ENCODE measurements around the gene NSUN2. TPM values are rescaled to one million over a fixed set of nuclear protein-coding genes. Genes with fewer than 3 reads are reported as not detected.

Gene NSUN2
- total and polyA plus RNA-seq, 10 donors, result 42.4 to 77.8 (median 56.9) TPM

DNA sequence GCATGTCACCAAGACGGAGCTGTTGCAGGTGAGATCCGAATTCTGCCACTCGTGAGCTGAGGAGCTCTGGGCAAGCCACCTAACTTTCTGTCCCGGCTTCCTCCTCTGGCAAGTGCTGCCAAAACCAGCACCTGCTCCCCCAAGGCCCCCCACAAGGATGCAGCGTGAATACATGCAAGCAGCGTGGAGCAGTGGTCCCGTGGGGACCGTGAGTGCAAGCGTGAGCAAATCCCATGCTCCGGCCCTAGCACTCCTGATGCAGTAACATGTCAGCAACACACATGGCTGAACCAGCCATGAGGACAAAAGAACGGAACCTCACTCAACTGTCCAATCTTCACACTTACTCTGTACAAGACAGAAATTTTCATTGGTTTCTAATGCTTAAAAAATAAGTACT is 31.0 kb downstream of the NSUN2 start:
- Histone ChIP-seq H3K36me3 (peaks cover 6 to 100% (median 98%) of the 10 kb centered on the region in 6 donors), H3K27ac (no peak overlapping the region), H3K27me3 (replicated peaks in 1 of 7) (no peaks in the 10 kb centered on the region), H3K9me3 (no peaks in the 10 kb centered on the region), H3K4me3 (no peak overlapping the region), H3K4me1 (no peaks in the 10 kb centered on the region)
- intact Hi-C loops (cut with DNase I; ENCODE audit: low total_unique reads), result no loop called here
- WGBS, 5 donors, result 95 to 96% (median 96%) methylated on average over 11 of the region's 11 CpGs
- no peak for DNase-seq
- TF ChIP-seq CTCF (IDR thresholded peaks at IDR 0.05 in 8 of 11, conservative IDR thresholded peaks at IDR 0.05 in 3 of 11), result no peak
- peak in 1 of 3 donors; percentile 31 for TF ChIP-seq POLR2AphosphoS5 (IDR thresholded peaks at IDR 0.05)

DNA sequence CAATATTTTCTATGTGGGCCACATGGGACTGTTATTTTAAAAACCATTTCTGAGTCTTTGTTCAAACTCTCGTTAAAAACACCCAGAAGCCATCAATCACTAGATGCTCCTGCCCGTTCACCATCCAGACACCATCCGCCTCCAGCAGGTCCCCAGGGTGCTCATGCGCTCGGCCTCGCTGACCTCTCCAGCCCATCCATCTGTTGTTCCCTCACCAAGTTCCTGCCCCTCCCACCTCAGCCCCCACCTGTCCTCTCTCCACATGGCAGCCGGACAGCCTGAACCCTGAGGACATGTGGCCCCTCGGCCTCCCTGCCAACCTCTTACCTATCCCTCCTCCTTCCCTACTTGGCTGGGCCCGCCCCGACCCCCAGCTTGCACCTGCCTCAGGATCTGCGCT is 31.6 kb downstream of the NSUN2 start:
- WGBS, 5 donors, result 93 to 99% (median 93%) methylated on average over 11 of the region's 11 CpGs
- peaks cover 6 to 100% (median 98%) of the 10 kb centered on the region in 6 donors for H3K36me3 ChIP-seq
- peak in 1 of 3 donors; percentile 32 for TF ChIP-seq POLR2AphosphoS5 (IDR thresholded peaks at IDR 0.05)
- no peak for TF ChIP-seq CTCF (IDR thresholded peaks at IDR 0.05 in 8 of 11, conservative IDR thresholded peaks at IDR 0.05 in 3 of 11)
- H3K4me1 ChIP-seq, result no peaks in the 10 kb centered on the region
- H3K27me3 ChIP-seq (replicated peaks in 1 of 7), result no peaks in the 10 kb centered on the region
- no peak overlapping the region for H3K4me3 ChIP-seq
- H3K9me3 ChIP-seq, result no peaks in the 10 kb centered on the region
- intact Hi-C loops (cut with DNase I; ENCODE audit: low total_unique reads), result no loop called here
- DNase-seq, result no peak
- H3K27ac ChIP-seq, result no peak overlapping the region

GRCh38 chr5:6599739-6600138 is 33.1 kb downstream of the NSUN2 start:
- no peak for DNase-seq
- intact Hi-C loops (cut with DNase I; ENCODE audit: low total_unique reads), result no loop called here
- Histone ChIP-seq H3K4me1 (no peaks in the 10 kb centered on the region), H3K36me3 (peaks cover 3 to 97% (median 86%) of the 10 kb centered on the region in 6 donors), H3K4me3 (no peak overlapping the region), H3K9me3 (no peaks in the 10 kb centered on the region), H3K27ac (no peak overlapping the region), H3K27me3 (replicated peaks in 1 of 7) (no peaks in the 10 kb centered on the region)
- 91 to 98% (median 93%) methylated on average over 8 of the region's 8 CpGs for WGBS, 5 donors
- no peak for TF ChIP-seq POLR2AphosphoS5 (IDR thresholded peaks at IDR 0.05)
- no peak for TF ChIP-seq CTCF (IDR thresholded peaks at IDR 0.05 in 8 of 11, conservative IDR thresholded peaks at IDR 0.05 in 3 of 11)
- no peak for TF ChIP-seq POLR2A (IDR thresholded peaks at IDR 0.05)

DNA sequence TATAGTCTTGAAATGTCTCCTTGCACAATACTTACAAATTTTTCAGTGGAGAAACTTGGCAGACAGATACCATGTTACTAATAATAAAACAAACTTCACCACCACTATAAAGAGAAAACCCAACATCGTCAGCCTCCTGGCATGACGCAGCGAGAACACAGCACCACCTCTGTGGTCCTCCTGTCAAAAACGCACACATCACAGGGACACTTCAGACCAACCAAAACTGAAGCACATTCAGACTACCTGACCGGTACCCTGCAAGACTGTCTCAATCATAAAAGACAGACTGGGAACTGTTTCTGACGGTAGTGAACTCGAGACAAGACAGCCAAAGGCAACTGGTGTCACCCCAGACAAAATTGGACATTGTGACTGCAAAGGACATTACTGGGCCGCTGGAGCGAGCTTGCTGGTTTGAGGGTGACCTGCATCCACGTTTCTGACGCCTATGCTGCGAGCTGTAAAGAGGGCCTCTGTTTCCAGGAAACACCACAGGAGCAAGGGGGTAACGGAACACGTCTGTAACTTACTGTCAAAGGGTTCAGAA is 34.4 kb downstream of the NSUN2 start:
- no peak for DNase-seq
- no peak overlapping the region for H3K4me3 ChIP-seq
- no peak for TF ChIP-seq CTCF (IDR thresholded peaks at IDR 0.05 in 8 of 11, conservative IDR thresholded peaks at IDR 0.05 in 3 of 11)
- peaks cover 0 to 84% (median 73%) of the 10 kb centered on the region in 6 donors for H3K36me3 ChIP-seq
- 80 to 87% (median 86%) methylated on average over 13 to 14 of the region's 14 CpGs for WGBS, 5 donors
- no peaks in the 10 kb centered on the region for H3K4me1 ChIP-seq
- intact Hi-C loops (cut with DNase I; ENCODE audit: low total_unique reads), result no loop called here
- no peaks in the 10 kb centered on the region for H3K9me3 ChIP-seq
- H3K27ac ChIP-seq, result no peak overlapping the region
- H3K27me3 ChIP-seq (replicated peaks in 1 of 7), result no peaks in the 10 kb centered on the region
